Midbrain (tissue), 1 donor: ENCODE measurements around the gene SNX30.

Experiments used
- DNase-seq: peaks from one replicate; lab custom pipeline; 2025; lab: John Stamatoyannopoulos, UW

Gene SNX30

GRCh38 chr9:112885324-112885723, 134.8 kb downstream of the SNX30 start:
- no peak for DNase-seq

DNA sequence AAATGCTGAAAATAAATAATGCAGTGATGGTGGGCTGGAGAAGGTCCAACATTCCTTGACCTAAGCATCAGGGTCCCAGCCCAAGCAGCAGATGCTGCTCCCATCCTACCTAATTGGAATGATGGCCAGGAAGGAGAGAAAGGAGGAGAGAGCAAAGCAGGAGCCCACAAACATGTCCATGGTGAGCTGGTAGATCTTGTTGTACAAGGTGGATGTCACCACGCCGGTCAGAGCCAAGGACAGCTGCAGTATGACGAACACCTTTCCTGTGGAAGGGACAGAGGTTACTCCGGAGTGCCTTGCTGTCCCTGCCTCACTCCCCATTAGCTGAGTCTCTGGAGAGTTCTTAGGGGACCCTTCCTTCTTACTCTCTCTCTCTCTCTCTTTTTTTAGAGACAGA, 135.8 kb downstream of the SNX30 start:
- DNase-seq = no peak

GRCh38 chr9:112887381-112887780, 136.8 kb downstream of the SNX30 start:
- DNase-seq = peak; percentile 15

DNA sequence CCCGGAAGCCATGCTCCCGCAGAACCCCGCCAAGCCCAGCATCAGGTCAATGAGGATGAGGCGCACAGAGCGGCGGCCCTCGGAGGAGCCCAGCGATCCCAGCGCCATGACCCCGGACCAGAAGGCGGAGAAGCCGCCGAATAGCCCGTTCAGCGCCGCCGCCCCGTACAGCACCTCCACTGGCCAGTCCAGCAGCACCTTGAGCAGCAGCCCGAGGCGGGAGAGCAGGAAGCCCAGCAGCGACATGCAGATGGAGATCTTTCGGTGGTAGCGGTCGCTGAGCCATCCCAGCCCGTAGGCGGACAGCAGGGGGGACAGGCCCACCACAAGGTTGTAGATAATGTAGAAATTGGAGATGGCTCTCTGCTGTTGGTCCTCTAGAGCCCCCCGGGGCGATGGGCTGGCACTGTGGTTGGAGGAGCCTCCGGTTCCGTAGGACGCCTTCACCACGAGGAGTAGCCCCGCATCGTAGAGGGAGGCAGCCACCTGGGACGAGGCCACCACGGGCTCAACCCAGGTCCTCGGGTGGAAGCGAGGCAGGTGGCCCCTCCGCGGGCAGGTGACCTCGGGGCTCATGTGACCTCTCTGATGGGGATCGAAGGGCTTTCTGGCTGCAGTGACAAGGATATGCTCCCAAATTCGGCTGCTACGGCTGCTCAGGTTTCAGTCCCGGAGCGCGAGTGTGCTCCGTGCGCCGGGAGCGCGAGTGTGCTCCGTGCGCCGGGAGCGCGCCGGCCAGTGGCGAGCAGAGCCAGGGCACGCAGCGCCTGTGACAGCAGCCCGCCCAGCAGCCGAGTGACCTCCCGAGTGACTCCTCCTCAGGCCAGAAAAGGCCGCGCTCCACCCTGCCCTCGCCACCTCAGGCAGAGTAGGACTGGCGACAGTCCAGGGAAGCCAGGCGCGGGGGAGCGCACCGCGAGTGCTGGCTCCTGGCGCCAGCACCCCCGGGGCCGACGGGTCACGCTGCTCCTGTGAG, 139.8 kb downstream of the SNX30 start, which contains the start of gene SLC46A2:
Gene SLC46A2 (minus strand): TSS at position 771 of the 976 bp plus-strand sequence. CDS start 195 bp downstream, at position 576.
- no peak for DNase-seq

DNA sequence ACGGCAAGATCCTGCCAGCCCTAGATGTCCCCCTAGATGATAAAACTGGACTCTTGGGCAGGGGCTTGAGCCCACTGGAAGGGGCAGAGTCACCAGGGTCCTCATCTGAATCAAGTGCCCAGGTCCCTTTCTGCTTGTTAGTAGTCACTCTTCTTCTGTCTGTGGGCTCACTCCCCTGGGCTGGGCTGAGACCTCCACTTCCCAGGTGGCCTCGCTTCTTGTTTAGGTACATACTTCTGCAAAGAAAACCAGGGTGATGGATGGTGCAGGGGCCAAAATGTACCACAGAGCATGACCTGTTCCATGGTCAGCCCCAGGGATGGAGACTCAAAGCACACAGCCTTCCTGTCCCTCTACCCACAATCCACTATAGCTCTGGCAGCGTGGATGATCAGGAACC, 141.0 kb downstream of the SNX30 start:
- no peak for DNase-seq

DNA sequence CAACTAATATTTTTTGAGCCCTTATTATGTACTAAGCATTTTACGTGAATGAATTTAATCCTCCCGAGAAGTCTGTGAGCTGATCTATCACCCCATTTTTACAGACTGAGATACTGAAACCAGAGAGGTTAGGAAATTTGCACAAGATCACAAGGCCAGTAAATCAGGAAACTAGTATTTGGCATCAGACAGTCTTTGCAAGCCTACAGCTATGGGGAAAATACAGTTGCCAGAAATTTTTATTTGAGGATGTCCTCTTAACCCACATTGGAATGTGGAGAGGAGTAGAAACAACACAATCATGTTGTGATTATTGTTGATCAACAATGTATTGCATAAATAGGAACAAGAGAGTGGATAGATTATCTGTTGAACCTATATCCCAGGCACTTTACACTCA, 142.4 kb downstream of the SNX30 start:
- DNase-seq = no peak

DNA sequence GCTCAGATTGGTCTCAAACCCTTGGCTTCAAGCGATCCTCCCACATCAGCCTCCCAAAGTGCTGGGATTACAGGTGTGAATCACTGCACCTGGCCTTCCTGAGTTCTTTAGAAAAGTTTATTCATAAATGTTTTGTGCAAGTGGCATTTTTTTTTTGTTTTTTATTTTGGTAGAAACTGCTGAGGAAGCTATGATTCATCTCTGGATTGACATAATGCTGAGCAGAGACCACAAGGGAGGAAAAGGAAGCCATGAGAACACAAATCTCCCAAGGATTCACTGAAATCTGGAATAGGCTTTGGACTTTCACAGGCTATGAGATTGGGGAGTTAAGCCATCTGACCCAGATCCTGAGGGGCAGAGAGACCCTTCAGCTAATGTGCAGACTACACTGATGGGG, 143.5 kb downstream of the SNX30 start:
- DNase-seq = no peak

DNA sequence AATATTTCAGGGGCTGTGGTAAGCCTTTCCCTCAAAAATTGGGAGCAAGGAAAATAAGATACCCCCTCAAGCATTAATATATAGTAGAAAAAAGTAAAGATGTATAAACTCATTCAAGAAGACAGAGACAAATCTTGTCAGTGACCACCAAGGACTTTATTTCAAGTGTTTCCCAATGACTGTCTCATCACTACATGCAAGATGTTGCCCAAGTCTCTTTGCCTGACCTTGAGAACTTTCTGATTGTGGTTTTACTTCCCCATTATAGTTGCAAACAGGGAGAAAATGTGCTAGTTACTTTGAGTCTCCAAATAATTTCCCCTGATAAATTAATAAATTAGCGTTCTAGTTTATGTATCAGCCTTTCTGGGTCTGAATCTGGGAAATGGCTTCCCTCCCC, 144.1 kb downstream of the SNX30 start:
- no peak for DNase-seq

GRCh38 chr9:112896131-112896530, 145.6 kb downstream of the SNX30 start:
- no peak for DNase-seq

DNA sequence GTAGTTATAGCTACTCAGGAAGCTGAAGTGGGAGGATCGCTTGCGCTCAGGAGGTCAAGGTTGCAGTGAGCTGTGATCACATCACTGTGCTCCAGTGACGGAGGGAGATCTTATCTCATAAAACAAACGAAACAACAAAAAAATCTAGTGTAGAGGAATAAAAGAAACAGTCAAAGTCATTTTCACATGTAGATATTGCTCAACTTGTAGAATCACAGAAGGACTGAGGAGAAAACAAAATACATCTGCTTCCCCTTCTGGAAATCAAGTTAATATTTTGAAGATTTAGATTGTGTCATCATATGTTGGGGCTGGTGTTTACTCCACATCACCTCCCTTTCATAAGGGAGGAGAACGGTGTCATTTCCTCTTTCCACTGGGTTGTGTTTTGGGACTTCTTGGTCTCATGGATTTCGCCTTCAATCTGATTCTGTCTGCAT, 148.3 kb downstream of the SNX30 start:
- DNase-seq = no peak

DNA sequence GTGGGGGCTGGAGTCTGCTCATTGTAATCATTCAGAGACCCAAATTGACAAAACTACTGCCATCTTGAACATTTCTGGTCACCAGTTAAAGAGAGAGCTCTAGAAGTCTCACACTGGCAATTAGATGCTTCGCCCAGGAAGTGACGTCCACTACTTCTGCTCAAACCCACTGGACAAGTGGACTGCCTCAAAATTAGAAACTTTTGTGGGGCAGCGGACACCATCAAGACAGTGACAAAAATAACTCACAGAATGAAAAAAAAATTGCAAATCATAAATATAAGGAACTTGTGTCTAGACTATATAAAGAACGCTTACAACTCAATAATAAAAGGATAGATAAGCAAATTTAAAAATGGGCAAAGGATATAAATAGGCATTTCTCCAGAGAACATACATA, 149.9 kb downstream of the SNX30 start:
- DNase-seq = no peak

DNA sequence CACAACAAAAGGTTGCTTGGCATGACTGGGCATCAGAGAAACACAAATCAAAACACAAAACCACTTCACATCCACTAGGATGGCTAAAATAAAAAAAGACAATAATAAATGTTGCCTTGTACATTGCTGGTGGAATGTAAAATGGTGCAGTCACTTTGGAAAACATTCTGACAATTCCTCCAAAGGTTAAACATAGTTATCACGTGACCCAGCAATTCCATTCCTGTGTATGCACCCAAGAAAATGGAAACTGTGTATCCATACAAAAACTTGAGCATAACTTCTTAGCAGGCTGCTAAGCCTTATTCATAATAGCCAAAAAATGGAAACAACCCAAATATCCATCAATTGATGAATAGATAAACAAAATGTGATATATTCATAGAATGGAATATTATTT, 150.3 kb downstream of the SNX30 start:
- no peak for DNase-seq

DNA sequence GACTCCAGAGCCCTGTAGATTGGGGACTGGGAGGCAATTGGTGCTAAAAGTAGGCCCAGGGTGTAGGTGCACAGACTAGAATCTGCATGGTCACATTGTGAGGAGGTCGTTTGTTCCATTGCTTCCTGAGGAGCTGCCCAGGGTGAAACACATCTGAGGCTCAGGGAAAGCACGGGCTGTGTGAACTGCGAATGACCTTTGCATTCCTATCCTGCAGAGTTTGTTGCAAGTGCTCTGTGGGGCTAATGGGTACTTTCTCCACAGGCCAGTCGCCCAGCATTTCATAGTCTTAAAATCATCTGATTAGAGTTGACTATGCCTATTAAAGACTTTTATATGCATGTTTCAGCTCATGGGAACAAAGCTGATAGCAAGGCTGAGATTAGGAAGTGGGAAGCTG, 154.5 kb downstream of the SNX30 start:
- no peak for DNase-seq

DNA sequence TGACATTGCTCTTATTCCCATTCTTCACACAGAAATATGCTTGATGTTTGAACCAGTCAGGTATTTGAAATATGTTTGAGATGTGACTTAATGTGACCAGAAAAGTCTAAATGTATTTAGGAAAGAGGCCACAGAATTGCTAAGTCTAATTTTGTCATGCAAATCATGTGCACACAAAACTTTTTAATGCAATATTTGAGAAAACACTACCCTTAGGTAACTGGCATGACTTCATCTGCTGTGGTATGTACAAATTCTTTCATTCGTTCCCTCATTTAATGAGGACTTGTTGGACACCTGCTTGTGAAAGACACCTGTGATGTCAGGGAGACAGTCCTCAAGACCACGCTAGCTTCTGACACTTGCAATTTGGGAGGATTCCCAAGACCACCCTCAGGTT, 161.2 kb downstream of the SNX30 start:
- no peak for DNase-seq

DNA sequence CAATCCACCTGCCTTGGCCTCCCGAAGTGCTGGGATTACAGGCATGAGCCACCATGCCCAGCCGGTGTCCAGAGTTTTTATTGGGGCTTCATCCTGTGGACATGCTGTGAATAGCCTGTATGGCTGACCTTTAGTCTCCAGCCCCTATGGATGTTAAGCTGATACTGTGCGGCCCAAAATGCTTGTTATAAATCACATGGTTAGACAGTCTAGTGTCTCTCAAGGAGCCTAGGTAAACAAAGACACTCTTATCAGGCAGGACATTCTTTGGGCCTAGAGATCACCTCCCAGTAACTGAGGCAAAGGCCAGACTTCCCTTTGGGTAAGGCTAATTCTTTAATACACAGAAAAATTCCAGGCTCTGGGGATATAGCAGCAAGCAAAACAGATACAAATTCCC, 162.1 kb downstream of the SNX30 start:
- no peak for DNase-seq

DNA sequence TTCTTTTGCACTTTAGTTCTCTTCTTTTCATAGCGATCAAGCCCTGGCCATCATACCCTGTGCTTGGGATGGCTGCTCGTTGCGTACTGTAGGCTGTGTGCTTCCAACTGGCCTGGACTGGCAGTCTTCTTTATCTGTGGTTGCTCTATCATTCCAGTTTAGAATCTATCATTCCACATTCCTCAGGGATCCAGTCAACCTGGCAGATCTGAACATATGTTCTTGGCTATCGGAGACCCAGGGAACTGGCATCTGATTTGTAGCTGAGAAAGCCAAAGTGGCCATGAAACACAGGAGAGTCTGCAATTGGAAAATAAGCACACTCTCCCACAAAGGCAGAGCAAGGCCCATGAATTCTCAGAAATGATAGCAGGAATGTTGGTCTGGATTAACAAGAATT, 162.8 kb downstream of the SNX30 start:
- no peak for DNase-seq

DNA sequence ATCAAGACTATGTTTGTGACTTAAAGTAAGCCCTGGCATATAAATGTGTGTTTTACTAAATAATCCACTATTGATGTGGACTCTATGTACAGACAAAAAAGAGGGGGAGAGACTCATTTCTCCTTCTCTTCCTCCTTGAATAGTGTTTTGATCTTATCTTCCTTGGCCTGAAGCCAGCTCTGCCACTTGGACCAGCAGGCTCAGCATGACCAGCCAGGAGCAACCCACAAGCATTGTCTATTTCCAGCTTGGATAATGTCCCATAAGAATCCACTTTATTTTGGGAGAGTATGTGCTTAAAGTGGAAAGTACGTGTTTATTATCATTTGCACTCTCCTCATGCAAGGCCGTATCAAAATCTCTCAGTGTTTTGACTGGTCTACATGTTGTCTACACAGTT, 164.0 kb downstream of the SNX30 start:
- DNase-seq = no peak

DNA sequence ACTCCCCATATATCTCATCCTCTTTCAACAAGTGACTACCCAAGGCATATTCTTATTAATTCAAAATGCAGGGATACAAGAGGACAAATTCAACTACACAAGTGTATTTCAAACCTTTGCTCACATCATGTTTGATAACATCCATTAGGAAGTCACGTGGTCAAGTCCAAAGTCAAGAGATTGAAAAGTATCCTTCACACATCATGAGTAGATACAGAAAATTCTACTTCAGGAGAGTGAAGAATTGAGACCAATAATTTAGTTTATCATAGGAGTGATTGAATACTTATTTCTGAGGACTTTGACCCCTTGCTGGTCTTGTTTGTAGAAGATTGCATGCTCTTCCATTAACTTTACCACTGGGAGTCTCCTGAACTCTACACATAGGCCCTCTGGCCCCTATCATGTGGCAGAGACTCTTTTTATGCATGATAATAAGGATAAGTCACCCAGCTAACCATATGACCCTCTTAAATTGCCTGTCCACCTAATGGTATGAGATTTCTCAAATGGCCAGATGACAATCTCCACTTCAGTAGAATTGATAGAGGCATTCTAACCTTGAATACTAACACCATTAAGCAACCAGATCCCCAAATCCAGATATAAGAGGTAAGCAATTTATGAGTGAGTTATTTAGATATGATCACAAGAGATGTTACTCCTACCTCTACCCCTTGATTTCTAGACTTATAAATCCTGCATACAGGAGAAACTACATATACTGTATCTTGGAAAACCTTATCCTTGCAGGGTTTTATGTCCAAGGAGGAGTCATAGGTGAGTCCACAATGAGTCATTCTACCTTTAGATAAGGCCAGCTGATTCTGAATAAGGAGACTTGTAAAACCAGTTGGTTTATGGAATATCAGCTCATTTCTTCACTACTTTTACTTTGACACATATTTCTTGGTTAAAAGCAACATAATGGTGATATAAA, 166.8 kb downstream of the SNX30 start:
- DNase-seq = no peak

GRCh38 chr9:112917987-112918362, 167.4 kb downstream of the SNX30 start:
- DNase-seq = no peak

GRCh38 chr9:112921549-112921948, 171.0 kb downstream of the SNX30 start:
- peak; percentile 52 for DNase-seq
